GM12875 (cell line): ENCODE results near the gene SPINK7.
"Not testable (repeated sequence)": the region's sequence is repeated elsewhere in the genome, so short reads cannot be mapped to it uniquely, and the experiment has no call there.

ENCODE experiments used
- H3K4me3 ChIP-seq: one replicate; pipeline ENCODE4 v1.5.1; 2011; ENCODE audit warnings: low read depth, low read length, control low read depth
- TF ChIP-seq, protein P1 (sequence below): IDR thresholded peaks from 2 replicates; pipeline ENCODE4 v1.5.1; 2011; ENCODE audit warnings: low read depth, mild to moderate bottlenecking, control low read depth, inconsistent platforms, low read length, moderate library complexity, borderline replicate concordance; ENCODE audit not compliant: insufficient read depth

SPINK7 gene

DNA sequence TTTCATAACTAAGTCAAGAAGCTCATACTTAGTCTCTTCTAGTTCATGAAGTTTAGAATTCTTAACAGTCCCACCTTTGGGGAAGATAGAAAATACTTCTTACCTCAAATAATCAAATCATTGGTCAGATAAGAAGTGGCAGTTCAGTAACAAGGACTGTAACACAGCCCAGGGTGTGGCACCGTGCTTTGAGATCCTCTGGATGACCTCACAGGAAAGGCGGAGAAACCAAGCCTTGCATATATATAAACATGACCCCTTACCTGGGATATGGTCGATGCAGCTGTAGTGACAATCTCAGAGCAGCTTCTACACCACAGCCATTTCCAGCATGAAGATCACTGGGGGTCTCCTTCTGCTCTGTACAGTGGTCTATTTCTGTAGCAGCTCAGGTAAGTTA lies at the start of gene SPINK7:
Gene SPINK7 (plus strand): TSS at position 271 of the 400 bp plus-strand sequence. CDS start 61 bp downstream, at position 332.
- H3K4me3 ChIP-seq, result no peak within 1 kb of the TSS
- TF ChIP-seq, protein P1, sequence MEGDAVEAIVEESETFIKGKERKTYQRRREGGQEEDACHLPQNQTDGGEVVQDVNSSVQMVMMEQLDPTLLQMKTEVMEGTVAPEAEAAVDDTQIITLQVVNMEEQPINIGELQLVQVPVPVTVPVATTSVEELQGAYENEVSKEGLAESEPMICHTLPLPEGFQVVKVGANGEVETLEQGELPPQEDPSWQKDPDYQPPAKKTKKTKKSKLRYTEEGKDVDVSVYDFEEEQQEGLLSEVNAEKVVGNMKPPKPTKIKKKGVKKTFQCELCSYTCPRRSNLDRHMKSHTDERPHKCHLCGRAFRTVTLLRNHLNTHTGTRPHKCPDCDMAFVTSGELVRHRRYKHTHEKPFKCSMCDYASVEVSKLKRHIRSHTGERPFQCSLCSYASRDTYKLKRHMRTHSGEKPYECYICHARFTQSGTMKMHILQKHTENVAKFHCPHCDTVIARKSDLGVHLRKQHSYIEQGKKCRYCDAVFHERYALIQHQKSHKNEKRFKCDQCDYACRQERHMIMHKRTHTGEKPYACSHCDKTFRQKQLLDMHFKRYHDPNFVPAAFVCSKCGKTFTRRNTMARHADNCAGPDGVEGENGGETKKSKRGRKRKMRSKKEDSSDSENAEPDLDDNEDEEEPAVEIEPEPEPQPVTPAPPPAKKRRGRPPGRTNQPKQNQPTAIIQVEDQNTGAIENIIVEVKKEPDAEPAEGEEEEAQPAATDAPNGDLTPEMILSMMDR, result no peak

DNA sequence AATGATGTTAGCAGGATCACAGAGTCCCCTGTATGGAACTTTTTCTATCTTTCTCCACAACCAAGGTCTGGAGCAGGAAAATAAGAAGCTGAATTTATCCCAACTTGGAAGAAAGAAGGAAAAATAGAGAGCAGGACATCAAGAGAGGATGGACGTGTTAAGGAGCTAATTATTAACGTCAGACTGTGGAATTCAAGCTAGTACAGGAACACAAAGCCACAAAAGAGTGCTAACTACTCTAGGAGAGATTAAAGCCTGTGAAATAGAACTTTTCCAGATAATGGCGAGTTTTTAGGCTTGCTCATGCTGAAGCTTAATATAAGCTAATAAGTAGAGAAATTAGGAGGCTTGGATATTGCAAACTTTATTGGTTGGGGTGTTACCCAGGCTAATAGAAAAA lies 44.3 kb upstream of the SPINK7 start:
- TF ChIP-seq, protein P1, result no peak
- no peak overlapping the region for H3K4me3 ChIP-seq

DNA sequence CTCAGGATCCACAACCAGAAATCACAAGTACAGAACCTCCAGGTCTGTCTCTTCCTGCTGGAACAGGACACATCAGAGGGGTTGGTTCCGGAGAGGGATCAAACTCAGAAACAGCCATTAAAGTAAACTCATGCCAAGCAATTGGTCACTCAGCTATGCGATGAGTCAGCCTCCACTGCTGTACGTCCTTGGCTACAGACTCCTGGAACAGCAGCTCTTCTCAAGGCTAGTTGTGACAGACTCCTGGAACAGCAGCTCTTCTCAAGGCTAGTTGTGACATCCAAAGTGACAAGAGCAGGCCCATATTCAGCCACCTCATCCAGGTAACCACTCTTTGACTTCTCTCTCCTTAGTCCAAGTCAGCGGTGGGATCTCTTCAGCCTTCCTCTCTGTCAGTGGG lies 43.7 kb upstream of the SPINK7 start, which contains the start of gene SPINK13:
Gene SPINK13 (plus strand): TSS at position 229 of the 400 bp plus-strand sequence. CDS start 1,279 bp downstream, outside the sequence.
- TF ChIP-seq, protein P1, result no peak
- no peak within 1 kb of the TSS for H3K4me3 ChIP-seq

DNA sequence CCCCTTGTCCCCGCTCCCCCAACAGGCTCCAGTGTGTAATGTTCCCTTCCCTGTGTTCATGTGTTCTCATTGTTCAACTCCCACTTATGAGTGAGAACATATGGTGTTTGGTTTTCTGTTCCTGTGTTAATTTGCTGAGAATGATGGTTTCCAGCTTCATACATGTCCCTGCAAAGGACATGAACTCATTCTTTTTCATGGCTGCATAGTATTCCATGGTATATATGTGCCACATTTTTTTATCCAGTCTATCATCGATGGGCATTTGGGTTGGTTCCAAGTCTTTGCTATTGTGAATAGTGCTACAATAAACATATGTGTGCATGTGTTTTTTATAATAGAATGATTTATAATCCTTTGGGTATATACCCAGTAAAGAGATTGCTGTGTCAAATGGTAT lies 37.1 kb upstream of the SPINK7 start:
- not testable (repeated sequence) for H3K4me3 ChIP-seq

DNA sequence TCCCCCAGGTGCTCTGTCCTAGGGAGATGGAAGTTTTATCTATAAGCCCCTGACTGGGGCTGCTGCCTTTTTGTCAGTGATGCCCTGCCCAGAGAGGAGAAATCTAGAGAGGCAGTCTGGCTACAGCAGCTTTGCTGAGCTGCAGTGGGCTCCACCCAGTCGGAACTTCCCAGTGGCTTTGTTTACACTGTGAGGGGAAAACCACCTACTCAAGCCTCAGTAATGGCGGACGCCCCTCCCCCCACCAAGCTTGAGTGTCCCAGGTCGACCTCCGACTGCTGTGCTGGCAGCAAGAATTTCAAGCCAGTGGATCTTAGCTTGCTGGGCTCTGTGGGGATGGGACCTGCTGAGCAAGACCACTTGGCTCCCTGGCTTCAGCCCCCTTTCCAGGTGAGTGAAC lies 31.3 kb upstream of the SPINK7 start:
- not testable (repeated sequence) for H3K4me3 ChIP-seq

DNA sequence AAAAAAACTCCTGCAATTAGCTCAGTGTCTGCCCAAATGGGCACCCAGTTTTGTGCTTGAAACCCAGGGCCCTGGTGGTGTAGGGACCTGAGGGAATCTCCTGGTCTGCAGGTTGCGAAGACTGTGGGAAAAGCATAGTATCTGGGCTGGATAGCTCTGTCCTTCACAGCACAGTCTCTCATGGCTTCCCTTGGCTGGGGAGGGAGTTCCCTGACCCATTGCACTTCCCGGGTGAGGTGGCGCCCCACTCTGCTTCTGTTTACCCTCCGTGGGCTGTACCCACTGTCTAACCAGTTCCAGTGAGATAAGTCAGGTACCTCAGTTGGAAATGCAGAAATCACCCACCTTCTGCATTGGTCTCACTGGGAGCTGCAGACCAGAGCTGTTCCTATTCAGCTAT lies 30.9 kb upstream of the SPINK7 start:
- H3K4me3 ChIP-seq, result not testable (repeated sequence)

DNA sequence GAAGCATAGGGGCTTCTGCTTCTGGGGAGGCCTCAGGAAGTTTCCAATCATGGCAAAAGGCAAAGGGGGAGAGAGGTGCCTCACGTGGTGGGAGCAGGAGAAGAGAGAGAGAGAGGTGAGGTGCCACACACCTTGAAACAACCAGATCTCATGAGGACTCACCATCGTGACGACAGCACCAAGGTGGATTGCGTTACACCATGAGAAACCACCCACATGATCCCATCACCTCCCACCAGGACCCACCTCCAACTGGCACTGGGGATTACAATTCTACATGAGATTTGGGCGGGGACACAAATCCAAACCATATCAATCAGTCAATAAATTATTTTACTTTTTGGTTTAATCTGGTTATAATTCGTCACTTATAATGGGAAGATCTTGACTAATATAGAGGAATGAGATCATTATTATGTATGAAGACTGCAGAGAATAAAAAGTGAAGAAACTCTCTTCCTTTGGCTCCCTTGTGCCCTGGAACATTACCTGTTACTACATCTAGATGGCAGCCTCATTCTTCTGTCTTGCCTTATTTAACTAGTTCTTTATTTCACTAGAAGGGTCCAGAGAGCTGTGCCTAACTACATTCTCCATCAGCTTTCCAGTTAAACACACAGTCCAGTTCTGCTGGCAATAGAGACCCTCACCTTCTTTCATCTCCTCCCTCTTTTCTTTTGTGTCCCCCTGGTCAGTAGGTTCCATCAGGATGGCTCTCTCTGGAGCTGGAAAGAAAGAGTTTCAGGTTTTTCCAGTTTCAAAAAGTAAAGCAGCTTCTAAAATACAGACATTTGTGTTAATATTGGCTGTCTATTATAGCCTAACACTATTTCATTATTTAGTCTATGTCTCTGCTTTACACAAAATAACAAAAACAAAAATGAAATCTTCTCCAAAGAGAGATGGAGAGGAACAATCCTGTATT lies 21.7 kb upstream of the SPINK7 start:
- no peak overlapping the region for H3K4me3 ChIP-seq
- TF ChIP-seq, protein P1, result peak; percentile 19; the same call in 1 of the 2 replicates

DNA sequence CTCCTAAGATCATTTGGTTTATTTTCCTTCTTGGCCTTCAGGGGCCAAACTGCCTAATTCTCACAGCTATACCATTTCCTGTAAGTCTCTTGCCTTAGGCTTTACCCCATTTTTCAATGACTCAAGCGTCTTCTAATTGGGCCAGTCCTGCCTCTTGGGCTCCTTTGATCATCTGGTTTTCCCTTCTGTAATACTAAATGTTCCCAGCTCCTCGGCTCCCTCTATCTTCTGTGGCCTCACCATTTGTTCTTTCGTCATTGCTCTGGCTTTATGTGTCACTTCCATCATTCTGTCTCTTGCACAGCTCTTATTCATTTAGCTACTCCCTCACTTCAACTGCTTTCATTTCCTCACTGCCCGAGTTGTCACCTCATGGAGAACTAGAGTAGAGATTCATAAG lies 14.5 kb upstream of the SPINK7 start:
- H3K4me3 ChIP-seq, result no peak overlapping the region
- TF ChIP-seq, protein P1, result no peak
